Islet precursor cell (in vitro differentiated cells): ENCODE measurements around the gene ACACA.
"Not testable (repeated sequence)": the region's sequence is repeated elsewhere in the genome, so short reads cannot be mapped to it uniquely, and the experiment has no call there.

Experiments
- DNase-seq: peaks from one replicate; pipeline ENCODE4 v3.0.0-alpha.2; 2018

Gene ACACA

GRCh38 chr17:37406635-37407461 is at the start of gene ACACA, which contains the start of gene TADA2A:
Gene ACACA (minus strand): TSS chr17:37406836. CDS start chr17:37406299, 537 bp downstream.
Gene TADA2A (plus strand): TSS chr17:37406886. CDS start chr17:37411366, 4,480 bp downstream.
- DNase-seq: peak; percentile 92

- peak; percentile 61 for DNase-seq
Measured at GRCh38 chr17:37450112-37450511, 43.5 kb upstream of the ACACA start.

DNA sequence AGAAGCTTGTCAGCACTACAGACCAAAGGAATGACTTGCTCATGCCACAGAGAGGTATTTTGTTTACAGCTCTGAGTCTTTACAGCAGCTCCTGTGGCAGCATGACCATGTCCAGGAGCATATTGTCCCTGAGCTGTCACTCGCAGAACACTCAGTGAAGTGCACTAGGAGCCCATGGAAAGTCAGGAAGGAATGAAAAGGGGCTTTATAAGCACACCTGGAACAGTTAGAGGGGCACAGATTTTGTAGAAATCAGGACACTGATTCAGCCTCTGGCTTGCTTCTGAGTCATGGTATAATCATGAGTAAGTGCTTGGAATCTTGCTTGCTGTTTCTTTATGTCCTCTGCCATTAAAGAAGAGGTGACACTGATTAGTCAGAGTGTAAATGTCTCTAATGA is 41.0 kb upstream of the ACACA start:
- peak; percentile 62 for DNase-seq

- no peak for DNase-seq
Measured at GRCh38 chr17:37446027-37446426, 39.4 kb upstream of the ACACA start.

- not testable (repeated sequence) for DNase-seq
Measured at GRCh38 chr17:37441369-37442014, 34.9 kb upstream of the ACACA start.

DNA sequence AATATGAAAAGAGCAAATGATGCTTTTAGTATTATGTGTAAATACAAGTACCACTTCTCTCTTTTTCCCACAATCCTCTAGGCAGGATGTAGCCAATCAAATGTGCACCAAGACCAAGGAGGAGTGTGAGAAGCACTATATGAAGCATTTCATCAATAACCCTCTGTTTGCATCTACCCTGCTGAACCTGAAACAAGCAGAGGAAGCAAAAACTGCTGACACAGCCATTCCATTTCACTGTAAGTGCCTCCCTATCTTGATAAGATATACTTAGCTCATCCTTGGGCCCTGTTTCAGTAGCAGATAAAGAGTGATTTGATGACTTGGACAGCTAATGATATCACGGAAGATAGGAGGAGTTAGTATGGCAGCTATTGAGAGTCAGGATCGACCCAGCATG is 33.8 kb upstream of the ACACA start:
- DNase-seq: no peak

DNA sequence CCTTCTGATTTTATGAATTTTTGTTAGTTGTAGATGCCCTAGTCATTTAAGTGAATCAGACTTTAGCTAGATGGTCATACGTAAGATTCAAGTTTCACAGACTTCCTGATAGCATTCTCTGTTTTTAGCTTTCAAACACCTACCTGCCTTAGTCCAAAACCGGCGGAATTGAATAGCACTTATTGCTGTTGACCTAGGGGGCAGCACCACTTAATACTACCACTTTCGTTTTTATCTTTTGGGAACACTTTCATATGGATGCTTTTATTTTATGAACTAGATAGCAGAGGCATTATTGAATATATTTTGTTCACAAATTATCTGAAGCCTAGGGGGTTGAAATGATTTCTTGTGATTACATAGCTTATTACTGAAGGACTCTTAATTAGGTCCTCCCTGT is 31.5 kb upstream of the ACACA start:
- DNase-seq: no peak

DNA sequence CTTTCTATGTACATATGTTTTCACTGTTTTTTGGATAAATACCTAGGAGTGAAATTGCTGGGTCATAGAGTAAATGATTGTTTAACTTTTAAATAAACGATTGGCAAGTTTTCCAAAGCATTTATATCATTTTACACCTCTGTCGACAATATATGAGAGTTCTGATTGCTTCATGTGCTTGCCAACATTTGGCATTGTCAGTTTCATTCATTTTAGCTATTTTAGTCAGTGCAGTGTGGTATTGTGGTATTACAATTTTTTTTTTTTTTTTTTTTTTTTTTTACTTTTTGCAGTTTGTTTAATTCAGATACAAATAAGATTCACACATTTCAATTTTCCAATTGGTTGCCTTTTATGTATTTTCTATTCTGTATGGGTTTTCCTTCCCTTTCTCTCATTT is 26.0 kb upstream of the ACACA start:
- DNase-seq: no peak

DNA sequence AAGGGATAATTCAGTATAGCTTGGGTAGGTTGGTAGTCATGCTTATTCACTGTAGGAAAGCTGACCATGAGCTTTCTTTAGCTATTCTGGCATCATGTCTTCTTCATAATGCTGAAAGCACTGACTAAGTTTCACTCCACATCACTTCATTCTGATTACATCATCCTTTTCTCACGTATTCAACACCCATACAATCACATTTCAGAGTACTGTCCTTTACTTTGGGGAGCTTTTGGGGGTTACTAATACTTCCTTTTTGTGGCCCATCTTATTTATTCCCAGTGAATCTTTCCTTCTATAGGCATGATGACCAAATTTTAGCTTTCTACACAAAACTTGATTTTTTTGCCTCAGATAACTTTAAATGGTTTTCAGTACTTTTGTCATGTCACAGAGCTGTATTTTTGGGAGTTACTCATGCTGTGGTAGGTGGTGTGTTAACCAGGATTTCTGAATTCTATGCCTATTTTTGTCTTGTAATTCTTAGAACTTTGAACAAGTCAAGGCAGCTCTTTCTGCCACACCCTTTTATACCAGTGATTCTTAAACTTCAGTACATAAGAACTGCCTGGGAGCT is 23.5 kb upstream of the ACACA start:
- no peak for DNase-seq

DNA sequence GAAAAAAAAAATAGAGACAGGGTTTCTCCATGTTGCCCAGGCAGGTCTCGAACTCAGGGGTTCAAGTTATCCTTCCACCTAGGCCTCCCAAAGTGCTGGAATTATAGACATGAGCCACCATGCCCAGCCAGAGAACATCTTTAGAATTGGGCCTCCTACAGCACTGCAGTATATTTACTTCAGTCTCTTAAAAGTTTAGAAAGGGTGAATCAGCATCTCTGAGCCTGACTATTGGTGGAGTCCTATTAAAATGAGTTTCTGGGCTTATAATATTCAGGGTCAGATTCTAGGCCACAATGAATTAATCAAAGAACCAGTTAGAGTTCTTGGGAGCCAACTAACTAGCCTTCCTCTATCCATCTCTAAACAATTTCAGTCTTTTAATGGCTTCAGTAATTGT is 22.8 kb upstream of the ACACA start:
- no peak for DNase-seq

GRCh38 chr17:37429039-37429438 is 22.4 kb upstream of the ACACA start:
- DNase-seq: no peak

DNA sequence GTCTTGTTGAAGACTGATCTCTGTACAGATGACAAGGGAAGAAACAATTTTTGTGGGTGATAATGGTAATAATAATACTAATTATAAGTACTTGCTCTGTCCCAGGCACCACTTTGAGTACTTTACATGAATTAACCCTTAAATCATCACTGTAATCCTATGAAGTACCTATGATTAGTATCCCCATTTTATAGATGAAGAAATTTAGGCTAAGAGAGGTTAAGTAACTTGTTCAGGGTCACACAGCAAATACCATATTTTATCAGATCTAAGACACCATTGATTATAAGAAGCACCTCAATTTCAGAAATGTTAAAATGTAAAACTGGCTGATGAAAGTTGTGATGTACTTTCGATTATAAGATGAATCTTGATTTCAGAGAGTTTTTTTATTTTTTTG is 18.6 kb upstream of the ACACA start:
- DNase-seq: no peak

DNA sequence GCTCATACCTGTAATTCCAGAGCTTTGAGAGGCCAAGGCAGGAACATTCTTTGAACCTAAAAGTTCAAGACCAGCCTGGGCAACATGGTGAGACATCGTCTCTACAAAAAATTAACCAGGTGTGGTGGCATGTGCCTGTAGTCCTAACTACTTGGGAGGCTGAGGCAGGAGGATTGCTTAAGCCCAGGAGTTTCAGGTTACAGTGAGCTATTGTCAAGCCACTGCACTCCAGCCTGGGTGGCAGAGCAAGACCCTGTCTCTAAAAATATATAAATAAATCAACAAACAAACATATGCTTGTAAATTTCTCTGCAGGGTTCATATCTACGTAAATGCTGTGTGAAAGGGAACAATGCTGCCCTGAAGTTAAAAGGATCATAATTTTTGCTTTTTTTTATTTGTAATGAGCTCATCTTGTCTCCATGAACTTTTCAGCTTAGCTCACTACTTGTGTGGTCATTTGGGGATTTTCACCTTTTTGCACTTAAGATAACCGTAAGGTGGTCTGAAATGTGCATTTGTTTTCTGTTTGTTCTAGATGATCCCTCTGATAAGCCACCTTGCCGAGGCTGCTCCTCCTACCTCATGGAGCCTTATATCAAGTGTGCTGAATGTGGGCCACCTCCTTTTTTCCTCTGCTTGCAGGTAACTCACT is 16.5 kb upstream of the ACACA start:
- DNase-seq: no peak

- no peak for DNase-seq
Measured at GRCh38 chr17:37417852-37418251, 11.2 kb upstream of the ACACA start.

DNA sequence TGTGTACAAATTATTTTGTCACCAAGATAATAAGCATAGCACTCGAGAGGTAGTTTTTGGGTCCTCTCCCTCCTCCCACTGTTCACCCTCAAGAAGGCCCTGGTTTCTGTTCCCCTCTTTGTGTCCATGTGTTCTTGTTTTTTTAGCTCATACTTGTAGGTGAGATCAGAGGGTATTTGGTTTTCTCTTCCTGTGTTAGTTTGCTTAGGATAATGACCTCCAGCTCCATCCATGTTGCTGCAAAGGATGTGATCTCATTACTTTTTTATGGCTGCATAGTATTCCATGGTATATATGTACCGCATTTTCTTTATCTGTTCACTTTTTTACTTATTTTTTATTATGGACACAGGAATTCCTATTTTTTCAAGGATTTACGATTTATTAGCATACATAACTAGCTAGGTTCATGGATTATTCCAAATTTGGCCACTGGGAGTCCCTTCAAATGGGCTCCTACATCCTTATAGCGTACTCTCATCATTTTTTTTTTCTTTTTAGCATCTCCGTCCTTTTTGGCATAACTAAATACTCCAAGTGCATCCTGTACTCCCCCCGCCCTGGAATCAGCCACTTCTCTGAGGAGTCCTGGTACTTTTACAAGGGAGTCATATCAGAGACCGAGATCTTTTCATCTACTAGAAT is 7.4 kb upstream of the ACACA start:
- no peak for DNase-seq

- no peak for DNase-seq
Measured at GRCh38 chr17:37410357-37410756, 3.7 kb upstream of the ACACA start.

- DNase-seq: not testable (repeated sequence)
Measured at GRCh38 chr17:37408145-37408479, 1.5 kb upstream of the ACACA start.

GRCh38 chr17:37405955-37406634 is 541 bp downstream of the ACACA start:
- DNase-seq: no peak

- not testable (repeated sequence) for DNase-seq
Measured at GRCh38 chr17:37405522-37405921, 1.1 kb downstream of the ACACA start.

DNA sequence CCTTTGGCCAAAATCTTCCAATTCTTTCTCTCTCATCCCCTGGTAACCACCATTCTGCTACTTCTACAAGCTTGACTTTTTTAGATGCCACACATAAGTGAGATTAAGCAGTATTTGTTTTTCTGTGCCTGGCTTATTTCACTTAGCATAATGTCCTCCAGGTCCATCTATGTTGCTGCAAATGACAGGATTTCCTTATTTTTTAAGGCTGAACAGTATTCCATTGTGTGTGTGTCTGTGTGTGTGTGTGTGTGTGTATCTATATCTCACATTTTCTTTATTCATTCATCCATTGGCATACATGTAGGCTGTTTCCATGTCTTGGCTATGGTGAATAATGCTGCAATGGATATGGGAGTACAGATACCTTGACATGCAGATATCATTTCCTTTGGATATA is 6.1 kb downstream of the ACACA start:
- DNase-seq: no peak

- DNase-seq: no peak
Measured at GRCh38 chr17:37399265-37399803, 7.3 kb downstream of the ACACA start.

DNA sequence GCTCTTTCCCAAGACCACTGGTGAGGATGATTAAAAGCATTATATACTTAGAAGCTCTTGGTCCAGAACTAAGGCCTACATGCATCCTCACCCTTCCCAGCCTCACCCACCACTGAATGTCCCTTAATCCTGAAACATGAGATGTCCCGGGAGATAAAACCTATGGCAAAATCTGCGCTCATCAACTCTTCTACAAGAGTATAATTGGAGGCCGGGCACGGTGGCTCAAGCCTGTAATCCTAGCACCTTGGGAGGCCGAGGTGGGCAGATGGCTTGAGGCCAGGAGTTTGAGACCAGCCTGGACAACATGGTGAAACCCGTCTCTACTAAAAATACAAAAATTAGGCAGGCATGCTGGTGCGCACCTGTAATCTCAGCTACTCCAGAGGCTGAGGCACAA is 13.3 kb downstream of the ACACA start:
- no peak for DNase-seq
